ENCODE data around the gene TEX12. TPM values are rescaled to one million over a fixed set of nuclear protein-coding genes. Genes with fewer than 3 reads are reported as not detected.
"Not testable (repeated sequence)": the region's sequence is repeated elsewhere in the genome, so short reads cannot be mapped to it uniquely, and the experiment has no call there.

Gene TEX12
- total and polyA plus RNA-seq, 2 of the 8 experiments (the other 6 are each of a cell fraction or from before 2014, with no cell fraction given) = not detected

DNA sequence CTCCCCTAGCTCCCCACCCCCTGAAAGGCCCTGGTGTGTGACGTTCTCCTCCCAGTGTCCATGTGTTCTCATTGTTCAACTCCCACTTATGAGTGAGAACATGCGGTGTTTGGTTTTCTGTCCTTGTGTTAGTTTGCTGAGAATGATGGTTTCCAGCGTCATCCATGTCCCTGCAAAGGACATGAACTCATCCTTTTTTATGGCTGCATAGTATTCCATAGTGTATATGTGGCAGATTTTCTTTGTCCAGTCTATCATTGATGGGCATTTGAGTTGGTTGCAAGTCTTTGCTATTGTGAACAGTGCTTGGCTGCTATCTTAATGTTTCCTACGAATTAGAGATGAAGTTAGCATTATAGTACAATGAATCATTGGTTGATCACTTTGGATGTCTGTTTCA lies 31.9 kb downstream of the TEX12 start:
- H4K20me1 ChIP-seq (replicated peaks in 1 of 2; ENCODE audit: control insufficient read depth in 1 of 2, insufficient read depth in 2 of 2, low read length in 2 of 2); H3K79me1 ChIP-seq (ENCODE audit: low read depth, low read length); H3K27me3 ChIP-seq (replicated peaks in 1 of 4; ENCODE audit: control insufficient read depth in 3 of 4, extremely low read depth in 1 of 4, insufficient read depth in 3 of 4, low read length in 3 of 4); H3K23ac ChIP-seq (ENCODE audit: insufficient read length); H3K9ac ChIP-seq (replicated peaks in 1 of 4; ENCODE audit: extremely low read depth in 1 of 4, low read depth in 3 of 4, low read length in 3 of 4); H3K23me2 ChIP-seq (ENCODE audit: low read depth, low read length); H3K56ac ChIP-seq (replicated peaks; ENCODE audit: insufficient read length, low read depth, low read length); H3K4me1 ChIP-seq (replicated peaks in 1 of 4; ENCODE audit: control insufficient read depth in 3 of 4, insufficient read depth in 4 of 4, low read length in 3 of 4); H2BK12ac ChIP-seq (ENCODE audit: low read depth, low read length); H3K79me2 ChIP-seq (ENCODE audit: control insufficient read depth in 1 of 2, insufficient read depth in 2 of 2, low read length in 2 of 2); H3K9me3 ChIP-seq (ENCODE audit: insufficient read depth in 2 of 2, low read depth in 1 of 2, low read length in 1 of 2); H3K14ac ChIP-seq (ENCODE audit: insufficient read length); DNase-seq (ENCODE audit: low read depth in 1 of 2, low spot score in 2 of 2); H3K4me3 ChIP-seq (ENCODE audit: extremely low read depth in 1 of 4, insufficient read depth in 2 of 4, low read depth in 3 of 4, low read length in 4 of 4); H2BK5ac ChIP-seq (ENCODE audit: low read depth, low read length); H3K36me3 ChIP-seq (ENCODE audit: control insufficient read depth in 2 of 4, insufficient read depth in 4 of 4, low read length in 3 of 4); H3K18ac ChIP-seq (ENCODE audit: extremely low read depth, low read length); H4K8ac ChIP-seq (ENCODE audit: extremely low read depth, insufficient read depth, low read length); H4K91ac ChIP-seq (replicated peaks; ENCODE audit: insufficient read length, low read length); H4K5ac ChIP-seq (ENCODE audit: insufficient read length, low read depth, low read length); H2BK120ac ChIP-seq (replicated peaks; ENCODE audit: low read depth, low read length); FAIRE-seq; H2BK20ac ChIP-seq (ENCODE audit: low read length); H3K4ac ChIP-seq (replicated peaks; ENCODE audit: insufficient read length, low read depth, low read length); H2AFZ ChIP-seq (ENCODE audit: low read length); POLR2A ChIA-PET (ENCODE audit: partially characterized antibody); H2BK15ac ChIP-seq (ENCODE audit: low read length); H2AK5ac ChIP-seq (ENCODE audit: low read depth, low read length); H3K27ac ChIP-seq (ENCODE audit: low read depth, low read length); H3K4me2 ChIP-seq (ENCODE audit: insufficient read depth in 1 of 2, low read depth in 2 of 2, low read length in 2 of 2): not testable (repeated sequence)
- 81% methylated on average over 4 of the region's 4 CpGs; no CpG with 5 or more reads in 1 of the 2 experiments for WGBS, 2 experiments (ENCODE audit: extremely low coverage in 1 of 2, insufficient coverage in 1 of 2, insufficient read length in 1 of 2, insufficient replicate concordance in 2 of 2, low coverage in 1 of 2, low lambda C conversion rate in 2 of 2, missing lambda C conversion rate in 1 of 2)
- CTCF ChIA-PET (ENCODE audit: partially characterized antibody) = interaction anchor here (0.6 to 0.8 kb wide), 2 partner anchors 24 to 665 kb away, joined by 3 read pairs; partner anchors contain the start of gene BCO2
